ENCODE measurements around the gene RAB5A. TPM values are rescaled to one million over a fixed set of nuclear protein-coding genes. Genes with fewer than 3 reads are reported as not detected.

RAB5A gene
- total RNA-seq, 1 donor from 2014 or later, result 106 TPM

DNA sequence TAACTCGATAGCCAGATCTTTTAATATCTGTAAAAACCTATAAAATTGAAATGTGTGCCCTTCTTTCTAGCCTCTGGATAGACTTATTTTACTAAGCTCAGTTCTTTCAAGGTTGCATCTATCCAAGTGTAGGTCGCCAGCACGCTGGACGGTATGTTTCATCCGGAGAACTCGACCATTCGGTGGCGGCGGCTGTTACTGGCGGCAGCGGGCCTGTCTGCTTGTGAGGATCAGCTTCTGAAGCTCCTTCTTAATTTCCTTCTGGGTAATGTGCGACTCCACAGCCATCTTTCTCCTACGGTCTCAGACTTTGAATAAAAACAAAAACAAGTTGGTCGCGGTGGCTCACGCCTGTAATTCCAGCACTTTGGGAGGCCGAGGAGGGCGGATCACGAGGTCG is 61.1 kb downstream of the RAB5A start:
- H3K4me1 ChIP-seq (ENCODE audit: insufficient read depth, low read length), result no peaks in the 10 kb centered on the region
- FAIRE-seq (no peak), DNase-seq (ENCODE audit: low read depth) (no peak)
- H3K9me3 ChIP-seq (ENCODE audit: insufficient read depth, low read depth, low read length), result no peaks in the 10 kb centered on the region
- H3K79me2 ChIP-seq (ENCODE audit: insufficient read depth, low read length), result no peaks in the 10 kb centered on the region
- H3K9me3 Mint-ChIP-seq (ENCODE audit: unreplicated experiment), result no peaks in the 10 kb centered on the region
- no peaks in the 10 kb centered on the region for H4K20me1 ChIP-seq (ENCODE audit: insufficient read depth, low read length)
- no peak overlapping the region for H3K27ac ChIP-seq (ENCODE audit: low read depth, low read length)
- no peaks in the 10 kb centered on the region for H3K36me3 ChIP-seq (ENCODE audit: insufficient read depth, low read length)
- TF ChIP-seq, protein P1, sequence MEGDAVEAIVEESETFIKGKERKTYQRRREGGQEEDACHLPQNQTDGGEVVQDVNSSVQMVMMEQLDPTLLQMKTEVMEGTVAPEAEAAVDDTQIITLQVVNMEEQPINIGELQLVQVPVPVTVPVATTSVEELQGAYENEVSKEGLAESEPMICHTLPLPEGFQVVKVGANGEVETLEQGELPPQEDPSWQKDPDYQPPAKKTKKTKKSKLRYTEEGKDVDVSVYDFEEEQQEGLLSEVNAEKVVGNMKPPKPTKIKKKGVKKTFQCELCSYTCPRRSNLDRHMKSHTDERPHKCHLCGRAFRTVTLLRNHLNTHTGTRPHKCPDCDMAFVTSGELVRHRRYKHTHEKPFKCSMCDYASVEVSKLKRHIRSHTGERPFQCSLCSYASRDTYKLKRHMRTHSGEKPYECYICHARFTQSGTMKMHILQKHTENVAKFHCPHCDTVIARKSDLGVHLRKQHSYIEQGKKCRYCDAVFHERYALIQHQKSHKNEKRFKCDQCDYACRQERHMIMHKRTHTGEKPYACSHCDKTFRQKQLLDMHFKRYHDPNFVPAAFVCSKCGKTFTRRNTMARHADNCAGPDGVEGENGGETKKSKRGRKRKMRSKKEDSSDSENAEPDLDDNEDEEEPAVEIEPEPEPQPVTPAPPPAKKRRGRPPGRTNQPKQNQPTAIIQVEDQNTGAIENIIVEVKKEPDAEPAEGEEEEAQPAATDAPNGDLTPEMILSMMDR (IDR thresholded peaks at IDR 0.05; ENCODE audit: insufficient read depth, low read depth, low read length), result no peak
- TF ChIP-seq EZH2 (IDR thresholded peaks at IDR 0.05; ENCODE audit: insufficient read depth, low read length), result no peak
- H3K4me3 ChIP-seq (ENCODE audit: insufficient read depth, low read depth, low read length), result no peak overlapping the region
- H3K9ac ChIP-seq (ENCODE audit: low read length), result no peak overlapping the region
- no peaks in the 10 kb centered on the region for H3K27me3 ChIP-seq (ENCODE audit: insufficient read depth, low read length)
- H3K27ac Mint-ChIP-seq (ENCODE audit: unreplicated experiment), result no peak overlapping the region
- H3K4me3 Mint-ChIP-seq (ENCODE audit: unreplicated experiment), result no peak overlapping the region
- no peaks in the 10 kb centered on the region for H3K36me3 Mint-ChIP-seq (ENCODE audit: low read depth, unreplicated experiment)
- no peak overlapping the region for H3K4me2 ChIP-seq (ENCODE audit: low read length)
- H3K27me3 Mint-ChIP-seq (ENCODE audit: low read depth, unreplicated experiment), result no peaks in the 10 kb centered on the region
- H3K4me1 Mint-ChIP-seq (ENCODE audit: low read depth, unreplicated experiment), result no peaks in the 10 kb centered on the region
- H2AFZ ChIP-seq (ENCODE audit: low read depth, low read length), result no peak overlapping the region

DNA sequence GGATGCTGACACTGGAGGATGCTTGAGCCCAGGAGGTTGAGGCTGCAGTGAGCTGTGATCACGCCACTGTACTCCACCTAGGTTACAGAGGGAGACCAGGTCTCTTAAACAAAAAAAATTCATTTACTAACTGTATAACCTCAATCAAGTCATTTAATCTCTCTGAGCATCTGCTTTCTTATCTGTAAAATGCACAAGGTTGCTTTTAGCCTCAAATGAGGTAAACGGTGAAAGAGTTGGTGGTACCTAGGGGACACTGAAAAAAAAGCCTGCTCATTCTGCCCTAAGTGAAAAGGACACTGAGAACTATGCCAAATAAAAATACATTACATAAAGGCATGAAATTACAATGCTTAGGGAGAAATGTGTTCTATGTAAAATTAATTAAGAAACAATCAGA is 61.7 kb downstream of the RAB5A start:
- no peaks in the 10 kb centered on the region for H4K20me1 ChIP-seq (ENCODE audit: insufficient read depth, low read length)
- no peak overlapping the region for H3K27ac ChIP-seq (ENCODE audit: low read depth, low read length)
- H3K9ac ChIP-seq (ENCODE audit: low read length), result no peak overlapping the region
- Mint-ChIP-seq H3K9me3 (ENCODE audit: unreplicated experiment) (no peaks in the 10 kb centered on the region), H3K27ac (ENCODE audit: unreplicated experiment) (no peak overlapping the region), H3K4me1 (ENCODE audit: low read depth, unreplicated experiment) (no peaks in the 10 kb centered on the region), H3K27me3 (ENCODE audit: low read depth, unreplicated experiment) (no peaks in the 10 kb centered on the region), H3K4me3 (ENCODE audit: unreplicated experiment) (no peak overlapping the region), H3K36me3 (ENCODE audit: low read depth, unreplicated experiment) (no peaks in the 10 kb centered on the region)
- H3K4me3 ChIP-seq (ENCODE audit: insufficient read depth, low read depth, low read length), result no peak overlapping the region
- H3K27me3 ChIP-seq (ENCODE audit: insufficient read depth, low read length), result no peaks in the 10 kb centered on the region
- no peaks in the 10 kb centered on the region for H3K36me3 ChIP-seq (ENCODE audit: insufficient read depth, low read length)
- H3K4me1 ChIP-seq (ENCODE audit: insufficient read depth, low read length), result no peaks in the 10 kb centered on the region
- H3K4me2 ChIP-seq (ENCODE audit: low read length), result no peak overlapping the region
- no peak overlapping the region for H2AFZ ChIP-seq (ENCODE audit: low read depth, low read length)
- DNase-seq (ENCODE audit: low read depth), result no peak
- no peak for FAIRE-seq
- H3K79me2 ChIP-seq (ENCODE audit: insufficient read depth, low read length), result no peaks in the 10 kb centered on the region
- H3K9me3 ChIP-seq (ENCODE audit: insufficient read depth, low read depth, low read length), result no peaks in the 10 kb centered on the region
- TF ChIP-seq EZH2 (IDR thresholded peaks at IDR 0.05; ENCODE audit: insufficient read depth, low read length), result no peak
- TF ChIP-seq, protein P1 (IDR thresholded peaks at IDR 0.05; ENCODE audit: insufficient read depth, low read depth, low read length), result no peak

DNA sequence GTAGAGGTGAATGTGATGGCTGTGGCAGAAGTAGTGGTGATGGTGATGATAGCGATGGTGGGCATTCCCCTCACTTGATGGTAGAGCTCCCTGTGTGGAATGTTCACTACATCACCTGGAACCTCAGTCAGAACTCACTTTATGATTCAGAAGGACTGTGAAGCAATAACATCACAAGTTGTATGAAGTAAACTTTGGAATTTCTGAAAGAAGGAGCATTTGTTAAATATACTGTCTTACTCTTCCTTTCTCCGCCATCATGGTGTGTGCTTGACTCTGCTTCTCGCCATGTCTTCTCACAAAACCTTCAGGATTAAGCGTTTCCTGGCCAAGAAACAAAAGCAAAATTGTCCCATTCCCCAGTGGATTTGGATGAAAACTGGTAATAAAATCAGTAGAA is 65.3 kb downstream of the RAB5A start, which contains the start of gene PP2D1:
Gene PP2D1 (minus strand): TSS at position 101 of the 400 bp plus-strand sequence. CDS start 192 bp downstream, outside the sequence.
- FAIRE-seq (no peak), DNase-seq (ENCODE audit: low read depth) (no peak)
- Histone ChIP-seq H3K9ac (ENCODE audit: low read length) (no peak within 1 kb of the TSS), H3K4me1 (ENCODE audit: insufficient read depth, low read length) (no peaks in the 10 kb centered on the region), H3K9me3 (ENCODE audit: insufficient read depth, low read depth, low read length) (no peaks in the 10 kb centered on the region), H3K4me2 (ENCODE audit: low read length) (no peak within 1 kb of the TSS), H4K20me1 (ENCODE audit: insufficient read depth, low read length) (no peaks in the 10 kb centered on the region), H3K36me3 (ENCODE audit: insufficient read depth, low read length) (no peaks in the 10 kb centered on the region), H2AFZ (ENCODE audit: low read depth, low read length) (no peak within 1 kb of the TSS), H3K27me3 (ENCODE audit: insufficient read depth, low read length) (no peaks in the 10 kb centered on the region), H3K4me3 (ENCODE audit: insufficient read depth, low read depth, low read length) (no peak within 1 kb of the TSS), H3K27ac (ENCODE audit: low read depth, low read length) (no peak within 1 kb of the TSS), H3K79me2 (ENCODE audit: insufficient read depth, low read length) (no peaks in the 10 kb centered on the region)
- no peaks in the 10 kb centered on the region for H3K4me1 Mint-ChIP-seq (ENCODE audit: low read depth, unreplicated experiment)
- no peak within 1 kb of the TSS for H3K27ac Mint-ChIP-seq (ENCODE audit: unreplicated experiment)
- H3K36me3 Mint-ChIP-seq (ENCODE audit: low read depth, unreplicated experiment), result no peaks in the 10 kb centered on the region
- TF ChIP-seq EZH2 (IDR thresholded peaks at IDR 0.05; ENCODE audit: insufficient read depth, low read length), result no peak
- TF ChIP-seq, protein P1 (IDR thresholded peaks at IDR 0.05; ENCODE audit: insufficient read depth, low read depth, low read length), result no peak
- H3K27me3 Mint-ChIP-seq (ENCODE audit: low read depth, unreplicated experiment), result no peaks in the 10 kb centered on the region
- no peaks in the 10 kb centered on the region for H3K9me3 Mint-ChIP-seq (ENCODE audit: unreplicated experiment)
- H3K4me3 Mint-ChIP-seq (ENCODE audit: unreplicated experiment), result no peak within 1 kb of the TSS
